GM12878 (cell line): ENCODE results near the gene FNIP1. TPM values are rescaled to one million over a fixed set of nuclear protein-coding genes. Genes with fewer than 3 reads are reported as not detected.

Experiments
- ATAC-seq: fragments of 200-7000 bp; cut with Tn5 transposase; 3 replicates; pipeline ENCODE4 v1.9.1; 2020; ENCODE audit warnings: mild to moderate bottlenecking, moderate library complexity
- BruUV-seq: library from RNA; stranded (reverse); fragments of 400-500 nt; replicated peaks from 2 replicates; lab custom pipeline; 2021; lab: Mats Ljungman, UMichigan
- CTCF ChIA-PET: fragments of 300-600 bp; sonication (Branson Sonifier 250); formaldehyde crosslinking; extraction: SDS; loops from one replicate; lab custom pipeline; 2021; ENCODE audit warnings: inconsistent platforms; lab: Yijun Ruan, JAX
- POLR2A ChIA-PET: fragments of 350-600 bp; formaldehyde crosslinking; extraction: SDS; loops from one replicate; lab custom pipeline; 2021; ENCODE audit warnings: inconsistent platforms; lab: Charles Lee
- RAD21 ChIA-PET: fragments of 300-600 bp; sonication (Branson Sonifier 250); formaldehyde crosslinking; loops from one replicate; lab custom pipeline; 2023; ENCODE audit warnings: antibody characterized with exemption; ENCODE audit not compliant: unreplicated experiment; lab: Charles Lee
- SMC1A ChIA-PET: fragments of 300-600 bp; sonication (Branson Sonifier 250); formaldehyde crosslinking; loops from one replicate; lab custom pipeline; 2023; ENCODE audit not compliant: unreplicated experiment, uncharacterized antibody; lab: Charles Lee
- DNase-seq: peaks from one replicate; pipeline ENCODE4 v3.0.0-alpha.2; 2011; ENCODE audit warnings: low read depth, low spot score
- FAIRE-seq: peaks from 3 replicates; lab custom pipeline; 2011; peaks lifted over from hg19 to GRCh38; lab: Jason Lieb, UNC
- H2AFZ ChIP-seq: 2 replicates; pipeline ENCODE4 v1.6.0; 2011; ENCODE audit warnings: low read depth, low read length, control low read depth; ENCODE audit not compliant: control insufficient read depth
- H3K27ac ChIP-seq: 2 replicates; pipeline ENCODE4 v1.5.1; 2011; ENCODE audit warnings: control low read depth; ENCODE audit not compliant: control insufficient read depth, insufficient read depth
- H3K27me3 ChIP-seq, 2 experiments: replicated peaks in 1 of 2; 2 replicates each; pipeline versions ENCODE4 v1.6.0 to v1.6.1; 2011; ENCODE audit warnings: low read length in 1 of 2; ENCODE audit not compliant: control insufficient read depth in 2 of 2, insufficient read depth in 2 of 2
- H3K36me3 ChIP-seq, 2 experiments: 2 replicates each; pipeline ENCODE4 v1.5.1; 2011; ENCODE audit warnings: low read length in 1 of 2; ENCODE audit not compliant: control insufficient read depth in 2 of 2, insufficient read depth in 2 of 2
- H3K4me1 ChIP-seq: 2 replicates; pipeline ENCODE4 v1.6.1; 2011; ENCODE audit warnings: mild to moderate bottlenecking, low read length, moderate library complexity, mixed read lengths; ENCODE audit not compliant: control insufficient read depth, insufficient read depth
- H3K4me2 ChIP-seq: 2 replicates; pipeline ENCODE4 v1.6.0; 2011; ENCODE audit warnings: control low read depth; ENCODE audit not compliant: control insufficient read depth, insufficient read depth
- H3K4me3 ChIP-seq: fragments of 200-600 bp; sonication (generic); 2 replicates; pipeline ENCODE4 v1.5.1; 2016
- H3K79me2 ChIP-seq: 2 replicates; pipeline ENCODE4 v1.6.0; 2011; ENCODE audit warnings: low read length; ENCODE audit not compliant: control insufficient read depth, insufficient read depth
- H3K9ac ChIP-seq: 2 replicates; pipeline ENCODE4 v1.8.0; 2011; ENCODE audit warnings: low read length, control low read depth, mixed read lengths; ENCODE audit not compliant: control insufficient read depth, insufficient read depth
- H3K9me3 ChIP-seq: replicated peaks from 3 replicates; pipeline ENCODE4 v1.5.1; 2011; ENCODE audit warnings: mild to moderate bottlenecking, low read length; ENCODE audit not compliant: control insufficient read depth, insufficient read depth
- H4K20me1 ChIP-seq: 2 replicates; pipeline ENCODE4 v1.6.0; 2011; ENCODE audit not compliant: control insufficient read depth, insufficient read depth
- BCL11A ChIP-seq: IDR thresholded peaks from 2 replicates; pipeline ENCODE4 v1.6.1; 2011; ENCODE audit warnings: low read depth, low read length
- CBX3 ChIP-seq: fragments of 200-600 bp; sonication (generic); IDR thresholded peaks from 2 replicates; pipeline ENCODE4 v1.6.1; 2016; ENCODE audit warnings: low read depth, borderline replicate concordance
- DPF2 ChIP-seq: fragments of 450-650 bp; IDR thresholded peaks from 2 replicates; pipeline ENCODE4 v1.6.1; 2017; ENCODE audit warnings: mild to moderate bottlenecking
- GABPA ChIP-seq: IDR thresholded peaks from 2 replicates; pipeline ENCODE4 v1.6.1; 2014; ENCODE audit warnings: antibody characterized with exemption, low read depth, mild to moderate bottlenecking, inconsistent platforms
- MYC ChIP-seq: IDR thresholded peaks from 2 replicates; pipeline ENCODE4 v1.6.1; 2011; ENCODE audit warnings: mild to moderate bottlenecking, low read length, moderate library complexity, inconsistent platforms; ENCODE audit not compliant: insufficient read depth, insufficient replicate concordance, insufficient read length, severe bottlenecking
- NFXL1 ChIP-seq: fragments of 450-650 bp; IDR thresholded peaks from 2 replicates; pipeline ENCODE4 v1.6.1; 2017; ENCODE audit warnings: antibody characterized with exemption, mild to moderate bottlenecking, borderline replicate concordance
- NRF1 ChIP-seq: conservative IDR thresholded peaks from 2 replicates; pipeline ENCODE4 v1.6.1; 2011; ENCODE audit warnings: mild to moderate bottlenecking, low read depth, low read length, improper control_type of control experiment
- SUZ12 ChIP-seq: fragments of 200-600 bp; sonication (generic); IDR thresholded peaks from one replicate; pipeline ENCODE4 v1.6.1; 2018; ENCODE audit warnings: antibody characterized with exemption, mild to moderate bottlenecking; ENCODE audit not compliant: unreplicated experiment
- ZBED1 ChIP-seq: IDR thresholded peaks from 2 replicates; pipeline ENCODE4 v1.6.1; 2016; ENCODE audit warnings: borderline replicate concordance
- WGBS: methylation state at CpG from one replicate; pipeline ENCODE4 v1.1.6; 2016; ENCODE audit warnings: low lambda C conversion rate; ENCODE audit not compliant: insufficient replicate concordance, insufficient coverage; ENCODE audit errors: missing lambda C conversion rate; 5-methylcytosine and 5-hydroxymethylcytosine counted together
- in situ Hi-C: fragments of 300-500 bp; cut with MboI; formaldehyde crosslinking; loops from 9 replicates; pipeline ENCODE4 v1.14.3; 2018; ENCODE audit warnings: mixed read lengths
- intact Hi-C: fragments of 100-400 bp; cut with micrococcal nuclease; formaldehyde crosslinking; loops from one replicate; pipeline ENCODE4 v1.14.2; 2022; ENCODE audit not compliant: unreplicated experiment
- polyA plus RNA-seq, 11 experiments: library from polyadenylated mRNA; depleted of rRNA in 4 of 11; unstranded in 6 of 11; stranded (reverse) in 5 of 11; fragments of >200 nt; fragmentation: Nextera tagmentation in 4 of 11; fragmentation: Illumina TruSeq in 1 of 11; extraction: Ambion mirVana in 4 of 11; extraction: Trizol in 1 of 11; gene quantifications; 1 replicate in 1 of 11; 2 replicates in 10 of 11; pipeline versions ENCODE4 v1.2.1 to v1.2.3, GENCODE V29; 2011 to 2016; ENCODE audit warnings: inconsistent platforms in 2 of 11, missing spikeins in 2 of 11, low read depth in 1 of 11
- total RNA-seq, 4 experiments: library from RNA; depleted of rRNA in 3 of 4; stranded (reverse); fragments of >200 nt in 3 of 4; fragmentation: Illumina TruSeq in 1 of 4; extraction: Trizol in 1 of 4; gene quantifications; 2 replicates each; pipeline versions ENCODE4 v1.2.1 to v1.2.3, GENCODE V29; 2013 to 2021
- TF ChIP-seq, protein P1 (sequence below): fragments of 450-650 bp; conservative IDR thresholded peaks from 2 replicates; pipeline ENCODE4 v1.6.1; 2017; ENCODE audit warnings: mild to moderate bottlenecking, moderate library complexity
- TF ChIP-seq, protein P2 (sequence below): IDR thresholded peaks from 2 replicates; pipeline ENCODE4 v1.6.1; 2012; ENCODE audit warnings: low read depth, low read length, improper control_type of control experiment

Gene FNIP1
- total and polyA plus RNA-seq, 10 of the 15 experiments (the other 5 are each of a cell fraction or from before 2014, with no cell fraction given): 4.3 to 18.0 (median 14.0) TPM

DNA sequence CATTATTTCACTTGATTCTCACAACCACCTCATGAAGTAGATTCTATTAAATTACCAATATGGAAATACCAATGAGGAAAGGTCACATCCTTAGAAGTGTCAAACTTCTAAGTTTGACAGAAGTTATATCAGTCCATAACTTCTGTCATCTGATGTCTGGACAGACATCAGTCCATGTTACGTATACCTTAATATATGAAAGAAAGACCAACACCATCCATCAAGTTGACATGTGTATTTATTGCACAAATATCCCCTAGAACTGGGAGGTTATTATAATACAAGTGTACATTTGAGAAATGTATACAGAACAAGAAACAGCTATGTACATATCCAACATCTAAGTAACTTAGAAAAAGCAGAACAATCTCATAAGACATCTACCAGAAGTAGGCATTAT lies 155.3 kb downstream of the FNIP1 start:
- DNase-seq (no peak), FAIRE-seq (no peak), ATAC-seq (no peak)
- Histone ChIP-seq H3K4me1 (peaks cover 24% of the 10 kb centered on the region), H3K4me3 (no peak overlapping the region), H3K27me3 (no peaks in the 10 kb centered on the region), H3K79me2 (no peaks in the 10 kb centered on the region; the same call in 1 of the 2 replicates), H3K4me2 (no peak overlapping the region), H3K36me3 (peaks cover 0 to 4% of the 10 kb centered on the region in 2 experiments; a peak in 1 of 4 replicates), H3K9ac (no peak overlapping the region), H4K20me1 (no peaks in the 10 kb centered on the region), H2AFZ (no peak overlapping the region), H3K27ac (no peak overlapping the region), H3K9me3 (no peaks in the 10 kb centered on the region)
- in situ Hi-C loops: no loop called here
- RAD21 ChIA-PET: interaction anchor here (1.3 to 1.6 kb wide), 4 partner anchors 9 to 366 kb away, joined by 3 to 5 read pairs (median 4); no protein-coding TSS in a partner anchor
- POLR2A ChIA-PET: interaction anchor here (0.7 to 0.9 kb wide), 3 partner anchors 9 to 152 kb away, joined by 3 to 4 read pairs (median 4); no protein-coding TSS in a partner anchor
- CTCF ChIA-PET: interaction anchor here (3.6 kb wide), 1 partner anchor 52 kb away, joined by 13 read pairs; no protein-coding TSS in a partner anchor
- intact Hi-C loops: no loop called here
- TF ChIP-seq, protein P1, sequence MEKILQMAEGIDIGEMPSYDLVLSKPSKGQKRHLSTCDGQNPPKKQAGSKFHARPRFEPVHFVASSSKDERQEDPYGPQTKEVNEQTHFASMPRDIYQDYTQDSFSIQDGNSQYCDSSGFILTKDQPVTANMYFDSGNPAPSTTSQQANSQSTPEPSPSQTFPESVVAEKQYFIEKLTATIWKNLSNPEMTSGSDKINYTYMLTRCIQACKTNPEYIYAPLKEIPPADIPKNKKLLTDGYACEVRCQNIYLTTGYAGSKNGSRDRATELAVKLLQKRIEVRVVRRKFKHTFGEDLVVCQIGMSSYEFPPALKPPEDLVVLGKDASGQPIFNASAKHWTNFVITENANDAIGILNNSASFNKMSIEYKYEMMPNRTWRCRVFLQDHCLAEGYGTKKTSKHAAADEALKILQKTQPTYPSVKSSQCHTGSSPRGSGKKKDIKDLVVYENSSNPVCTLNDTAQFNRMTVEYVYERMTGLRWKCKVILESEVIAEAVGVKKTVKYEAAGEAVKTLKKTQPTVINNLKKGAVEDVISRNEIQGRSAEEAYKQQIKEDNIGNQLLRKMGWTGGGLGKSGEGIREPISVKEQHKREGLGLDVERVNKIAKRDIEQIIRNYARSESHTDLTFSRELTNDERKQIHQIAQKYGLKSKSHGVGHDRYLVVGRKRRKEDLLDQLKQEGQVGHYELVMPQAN: no peak
- no peak for TF ChIP-seq NFXL1
- no peak for TF ChIP-seq GABPA
- TF ChIP-seq SUZ12: no peak
- no peak for TF ChIP-seq ZBED1
- TF ChIP-seq BCL11A: no peak
- no peak for TF ChIP-seq CBX3
- no peak for TF ChIP-seq MYC
- TF ChIP-seq, protein P2, sequence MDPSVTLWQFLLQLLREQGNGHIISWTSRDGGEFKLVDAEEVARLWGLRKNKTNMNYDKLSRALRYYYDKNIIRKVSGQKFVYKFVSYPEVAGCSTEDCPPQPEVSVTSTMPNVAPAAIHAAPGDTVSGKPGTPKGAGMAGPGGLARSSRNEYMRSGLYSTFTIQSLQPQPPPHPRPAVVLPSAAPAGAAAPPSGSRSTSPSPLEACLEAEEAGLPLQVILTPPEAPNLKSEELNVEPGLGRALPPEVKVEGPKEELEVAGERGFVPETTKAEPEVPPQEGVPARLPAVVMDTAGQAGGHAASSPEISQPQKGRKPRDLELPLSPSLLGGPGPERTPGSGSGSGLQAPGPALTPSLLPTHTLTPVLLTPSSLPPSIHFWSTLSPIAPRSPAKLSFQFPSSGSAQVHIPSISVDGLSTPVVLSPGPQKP: no peak
- no peak for TF ChIP-seq NRF1
- TF ChIP-seq DPF2: no peak
- WGBS: 92% methylated on average over 1 of the region's 1 CpG
- SMC1A ChIA-PET: interaction anchor here (1.1 to 2.8 kb wide), 4 partner anchors 7 to 365 kb away, joined by 3 to 12 read pairs (median 4); no protein-coding TSS in a partner anchor
- BruUV-seq: no TSS peak
